HepG2 (cell line): ENCODE data around the gene RNASE11. TPM values are rescaled to one million over a fixed set of nuclear protein-coding genes. Genes with fewer than 3 reads are reported as not detected.
A peak's percentile ranks its signal among the peaks of the same experiment; 100 is the strongest.

Source experiments
- CCDC6 ChIP-seq: sonication (generic); formaldehyde crosslinking; IDR thresholded peaks from 2 replicates; pipeline ENCODE4 v1.8.1; 2022; ENCODE audit warnings: mild to moderate bottlenecking, missing genetic modification reagents, moderate library complexity
- EP300 ChIP-seq, 3 experiments: sonication (generic) in 1 of 3; formaldehyde crosslinking in 1 of 3; IDR thresholded peaks; 2 replicates each; pipeline versions ENCODE4 v1.5.1 to v1.6.1; 2011 to 2020; ENCODE audit warnings: low read depth in 2 of 3, low read length in 2 of 3, borderline replicate concordance in 1 of 3, improper control_type of control experiment in 1 of 3, mild to moderate bottlenecking in 1 of 3, missing genetic modification reagents in 1 of 3, moderate library complexity in 1 of 3
- GABPA ChIP-seq, 2 experiments: IDR thresholded peaks; 2 replicates each; pipeline ENCODE4 v1.6.1; 2011 to 2016; ENCODE audit warnings: low read depth in 2 of 2, low read length in 1 of 2, missing biosample characterization in 1 of 2, missing genetic modification characterization in 1 of 2
- IKZF5 ChIP-seq: IDR thresholded peaks from 2 replicates; pipeline ENCODE4 v1.6.1; 2018; ENCODE audit warnings: missing genetic modification reagents, mild to moderate bottlenecking, missing compliant biosample characterization
- MXI1 ChIP-seq: IDR thresholded peaks from 3 replicates; pipeline ENCODE4 v1.6.1; 2012; ENCODE audit warnings: low read depth, low read length, inconsistent platforms, borderline replicate concordance
- NFE2 ChIP-seq: sonication (generic); formaldehyde crosslinking; IDR thresholded peaks from 2 replicates; pipeline ENCODE4 v1.4.0; 2020; ENCODE audit warnings: missing genetic modification reagents
- NR2F6 ChIP-seq, 2 experiments: IDR thresholded peaks; 2 replicates each; pipeline ENCODE4 v1.6.1; 2016; ENCODE audit warnings: antibody characterized with exemption in 1 of 2, mild to moderate bottlenecking in 1 of 2
- POLR2AphosphoS5 ChIP-seq: IDR thresholded peaks from 2 replicates; pipeline ENCODE4 v1.6.1; 2012; ENCODE audit warnings: low read depth, low read length
- PPARG ChIP-seq: conservative IDR thresholded peaks from 2 replicates; pipeline ENCODE4 v1.6.1; 2016; ENCODE audit warnings: missing biosample characterization, missing genetic modification reagents
- RBFOX2 ChIP-seq: fragments of 200-400 bp; formaldehyde crosslinking; IDR thresholded peaks from 2 replicates; pipeline ENCODE4 v1.6.1; 2017; ENCODE audit warnings: low read depth, mild to moderate bottlenecking, low read length
- REST ChIP-seq, 2 experiments: IDR thresholded peaks; 2 replicates each; pipeline ENCODE4 v1.6.1; 2011 to 2012; ENCODE audit warnings: low read length in 2 of 2, borderline replicate concordance in 1 of 2, low read depth in 1 of 2, mild to moderate bottlenecking in 1 of 2, moderate library complexity in 1 of 2
- SMYD3 ChIP-seq: sonication (generic); formaldehyde crosslinking; IDR thresholded peaks from 2 replicates; pipeline ENCODE4 v1.8.1; 2023; ENCODE audit warnings: mild to moderate bottlenecking, missing genetic modification reagents
- SYNCRIP ChIP-seq: fragments of 200-400 bp; formaldehyde crosslinking; IDR thresholded peaks from 2 replicates; pipeline ENCODE4 v1.6.1; 2018; ENCODE audit warnings: mild to moderate bottlenecking, low read depth, low read length; ENCODE audit not compliant: insufficient read depth
- TBP ChIP-seq: sonication (generic); formaldehyde crosslinking; IDR thresholded peaks from 2 replicates; pipeline ENCODE4 v1.5.0; 2020; ENCODE audit warnings: missing genetic modification reagents
- ZFP1 ChIP-seq: IDR thresholded peaks from 2 replicates; pipeline ENCODE4 v1.6.1; 2016
- ZFP82 ChIP-seq: sonication (generic); formaldehyde crosslinking; IDR thresholded peaks from 2 replicates; pipeline ENCODE4 v1.5.1; 2020; ENCODE audit warnings: mild to moderate bottlenecking, missing genetic modification reagents, borderline replicate concordance
- ZNF547 ChIP-seq: sonication (generic); formaldehyde crosslinking; IDR thresholded peaks from 2 replicates; pipeline ENCODE4 v1.5.1; 2020; ENCODE audit warnings: mild to moderate bottlenecking, missing genetic modification reagents
- ZNF574 ChIP-seq: sonication (generic); formaldehyde crosslinking; IDR thresholded peaks from 2 replicates; pipeline ENCODE4 v1.4.0; 2020; ENCODE audit warnings: missing genetic modification reagents
- ZSCAN21 ChIP-seq: sonication (generic); formaldehyde crosslinking; IDR thresholded peaks from 2 replicates; pipeline ENCODE4 v1.8.0; 2022; ENCODE audit warnings: mild to moderate bottlenecking, missing genetic modification reagents, moderate library complexity, borderline replicate concordance
- ZSCAN9 ChIP-seq: IDR thresholded peaks from 2 replicates; pipeline ENCODE4 v1.6.1; 2016; ENCODE audit warnings: borderline replicate concordance
- polyA plus RNA-seq, 8 experiments: library from polyadenylated mRNA; depleted of rRNA in 3 of 8; stranded (reverse) in 7 of 8; unstranded in 1 of 8; fragments of >200 nt; fragmentation: Illumina TruSeq in 4 of 8; extraction: Trizol in 4 of 8; gene quantifications; 2 replicates each; pipeline versions ENCODE4 v1.2.1 to v1.2.3, GENCODE V29; 2011 to 2016; ENCODE audit warnings: low read depth in 4 of 8, missing spikeins in 1 of 8, mixed read lengths in 1 of 8; ENCODE audit not compliant: insufficient read depth in 1 of 8
- total RNA-seq, 5 experiments: library from RNA; depleted of rRNA; stranded (reverse); fragments of >200 nt; fragmentation: Illumina TruSeq; extraction: Trizol; gene quantifications; 2 replicates each; pipeline ENCODE4 v1.2.3, GENCODE V29; 2016; ENCODE audit warnings: low read depth in 1 of 5

Gene RNASE11
- total and polyA plus RNA-seq, 2 of the 13 experiments (the other 11 are each of a cell fraction or from before 2014, with no cell fraction given) = not detected

GRCh38 chr14:20610002-20610765 lies 22.4 kb upstream of the RNASE11 start (continued):
- TF ChIP-seq IKZF5 = peak; percentile 86; the same call in 1 of the 2 replicates
- TF ChIP-seq ZSCAN9 = no peak
- TF ChIP-seq SMYD3 (CRISPR knock-in tag) = no peak
- TF ChIP-seq CCDC6 (CRISPR knock-in tag) = peak; percentile 74
- TF ChIP-seq RBFOX2 = no peak
- TF ChIP-seq REST (IDR thresholded peaks at IDR 0.05; ENCODE audit: borderline replicate concordance in 1 of 2, low read depth in 1 of 2, low read length in 2 of 2) = peak in 1 of 2 experiments; percentile 72; a peak in 2 of 4 replicates
- TF ChIP-seq SYNCRIP = no peak
- TF ChIP-seq MXI1 = peak; percentile 49; the same call in 1 of the 3 replicates
- TF ChIP-seq NFE2 (CRISPR knock-in tag) = no peak
- TF ChIP-seq ZNF547 (CRISPR knock-in tag) = no peak
- TF ChIP-seq GABPA (IDR thresholded peaks at IDR 0.05; ENCODE audit: low read depth, low read length) = no peak
- peak; percentile 38; the same call in 1 of the 2 replicates for TF ChIP-seq GABPA (CRISPR knock-in tag; IDR thresholded peaks at IDR 0.05; ENCODE audit: low read depth)
- TF ChIP-seq NR2F6 (IDR thresholded peaks at IDR 0.05) = peak; percentile 58
- no peak for TF ChIP-seq NR2F6 (CRISPR knock-in tag; IDR thresholded peaks at IDR 0.05)
- TF ChIP-seq ZFP82 (CRISPR knock-in tag) = 0 out of 2 replicates have a peak, but pooled peaks have one; percentile 47
- no peak for TF ChIP-seq TBP (CRISPR knock-in tag)
- TF ChIP-seq EP300 (IDR thresholded peaks at IDR 0.05; ENCODE audit: low read depth in 2 of 2, low read length in 2 of 2) = 0 out of 4 replicates have a peak, but pooled peaks of 1 of the 2 experiments have one; percentile 31
- TF ChIP-seq EP300 (CRISPR knock-in tag; IDR thresholded peaks at IDR 0.05; ENCODE audit: borderline replicate concordance) = no peak; the same call in 1 of the 2 replicates
- TF ChIP-seq ZFP1 = peak; percentile 75; the same call in 1 of the 2 replicates
- TF ChIP-seq POLR2AphosphoS5 = no peak
- TF ChIP-seq ZNF574 (CRISPR knock-in tag) = peak; percentile 79
- TF ChIP-seq PPARG (CRISPR knock-in tag) = peak; percentile 47; the same call in 1 of the 2 replicates
- TF ChIP-seq ZSCAN21 (CRISPR knock-in tag) = peak; percentile 43; the same call in 1 of the 2 replicates
